NCI-H345 treated with DMSO at 0.1 percent for 48 hours (cell line): ENCODE measurements around the gene C1QL1.

Source experiments
- DNase-seq: peaks from one replicate; lab custom pipeline; 2025; ENCODE audit not compliant: unreplicated experiment; lab: John Stamatoyannopoulos, UW

Gene C1QL1

DNA sequence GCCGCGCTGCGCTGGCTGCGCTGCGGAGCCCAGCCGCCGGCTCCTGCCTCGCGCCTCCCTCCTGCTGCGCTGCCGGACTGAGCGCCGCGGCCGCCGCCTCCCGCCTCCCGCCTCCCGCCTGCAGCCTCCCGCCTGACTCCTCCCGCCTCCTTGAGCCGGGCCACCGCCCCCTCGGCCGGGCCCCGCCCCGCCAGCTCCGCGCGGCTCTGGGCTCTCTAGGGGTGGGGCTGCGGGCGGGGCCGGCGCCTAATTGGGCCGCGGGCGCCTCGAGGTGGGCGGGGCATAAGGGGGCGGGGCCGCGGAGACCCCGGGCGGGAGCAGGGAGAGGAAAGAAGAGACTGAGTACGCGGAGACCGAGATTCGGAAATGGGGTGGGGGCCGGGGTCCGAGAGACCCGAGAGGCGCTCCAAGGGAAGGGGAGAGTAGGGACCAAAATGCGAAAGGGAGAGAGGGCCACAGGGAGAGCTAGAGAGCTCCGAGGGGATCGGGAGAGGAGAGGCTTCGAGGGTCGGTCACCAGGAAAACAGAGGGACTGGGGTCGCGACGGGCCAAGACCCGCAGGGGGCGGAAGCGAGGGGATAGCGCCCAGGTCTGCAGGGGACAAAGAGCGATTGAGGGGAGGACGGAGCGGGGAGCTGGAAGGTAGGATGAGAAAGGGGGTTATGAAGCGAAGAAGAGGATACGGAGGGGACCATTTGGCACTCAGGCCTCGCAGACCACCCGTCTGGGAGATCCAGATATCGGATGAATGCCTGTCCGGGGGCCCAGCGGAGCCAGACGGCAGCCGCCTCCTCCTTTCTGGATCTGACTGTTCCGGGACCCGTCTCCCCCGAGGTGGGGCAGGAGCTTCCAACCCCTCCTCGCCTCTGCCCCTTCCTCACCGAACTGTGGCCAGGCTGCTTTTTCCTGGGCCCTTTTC, at the start of gene C1QL1:
TSS of gene C1QL1 (minus strand) at position 79 of the 919 bp plus-strand sequence. CDS start 255 bp downstream, outside the sequence.
- peak; percentile 77 for DNase-seq

DNA sequence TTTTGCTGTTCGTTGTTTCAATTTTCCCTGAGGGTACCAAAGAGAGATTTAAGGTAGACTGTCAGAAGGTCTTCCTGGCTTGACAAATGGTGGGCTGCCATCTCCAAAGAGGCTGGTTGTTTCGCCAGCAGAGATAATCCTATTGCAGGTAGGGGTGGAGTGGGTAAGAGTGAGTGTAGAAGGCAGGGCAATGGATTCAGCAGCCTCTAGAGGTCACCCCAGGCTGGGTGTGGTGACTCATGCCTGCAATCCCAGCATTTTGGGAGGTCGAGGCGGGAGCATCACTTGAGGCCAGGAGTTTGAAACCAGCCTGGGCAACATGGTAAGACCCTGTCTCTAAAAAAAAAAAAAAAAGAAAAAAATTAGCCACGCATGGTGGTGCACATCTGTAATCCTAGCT, 48.7 kb upstream of the C1QL1 start:
- DNase-seq = no peak

- no peak for DNase-seq
Observed at GRCh38 chr17:45016237-45016636, 48.1 kb upstream of the C1QL1 start.

DNA sequence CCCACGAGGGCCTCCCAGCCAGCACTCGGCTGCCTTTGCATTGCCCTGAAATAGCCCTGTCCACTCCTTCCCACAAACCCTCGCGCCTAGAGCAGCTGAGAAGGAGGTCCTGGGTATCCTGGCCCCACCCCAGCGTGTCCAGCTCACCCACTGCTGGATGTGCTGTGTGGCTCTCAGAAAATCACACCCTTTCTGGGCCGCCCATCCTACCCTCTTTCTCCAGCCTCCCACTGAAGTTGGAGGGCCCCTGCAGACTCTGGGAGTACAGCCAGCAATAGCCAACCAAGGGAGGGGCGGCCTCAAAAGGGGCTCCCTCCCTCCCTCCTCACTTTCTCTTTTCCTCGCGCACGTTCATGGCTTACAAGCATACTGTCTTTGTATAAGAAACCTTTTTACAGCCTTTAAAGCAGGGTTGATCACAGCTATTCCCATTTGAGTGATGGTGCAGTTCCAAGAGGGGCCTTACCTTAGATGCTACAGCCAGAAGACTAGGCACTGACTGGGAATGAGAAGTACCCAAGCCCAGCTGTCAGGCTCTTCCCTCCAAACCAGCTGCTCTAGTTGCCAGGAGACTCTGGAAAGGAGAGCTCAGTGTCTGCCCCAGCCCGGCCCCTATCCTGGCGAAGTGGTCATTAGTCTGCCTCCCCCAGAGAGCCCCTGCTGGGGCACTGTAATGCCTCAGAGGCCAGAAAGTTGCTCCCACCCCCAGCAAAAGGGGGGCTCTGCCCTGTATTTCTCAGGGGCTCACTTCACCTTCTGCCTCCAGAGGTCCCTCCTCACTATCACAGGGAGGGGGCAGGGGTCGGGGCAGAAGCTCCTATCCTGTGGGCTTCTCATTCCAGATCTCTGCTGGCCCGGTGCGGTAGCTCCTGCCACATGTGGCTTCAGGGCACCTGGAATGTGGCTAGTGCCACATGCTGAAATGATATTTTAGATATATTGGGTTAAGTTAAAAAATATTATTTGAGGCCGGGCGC, 45.2 kb upstream of the C1QL1 start:
- DNase-seq = peak; percentile 50

GRCh38 chr17:45011767-45012166, 43.7 kb upstream of the C1QL1 start:
- DNase-seq = no peak

DNA sequence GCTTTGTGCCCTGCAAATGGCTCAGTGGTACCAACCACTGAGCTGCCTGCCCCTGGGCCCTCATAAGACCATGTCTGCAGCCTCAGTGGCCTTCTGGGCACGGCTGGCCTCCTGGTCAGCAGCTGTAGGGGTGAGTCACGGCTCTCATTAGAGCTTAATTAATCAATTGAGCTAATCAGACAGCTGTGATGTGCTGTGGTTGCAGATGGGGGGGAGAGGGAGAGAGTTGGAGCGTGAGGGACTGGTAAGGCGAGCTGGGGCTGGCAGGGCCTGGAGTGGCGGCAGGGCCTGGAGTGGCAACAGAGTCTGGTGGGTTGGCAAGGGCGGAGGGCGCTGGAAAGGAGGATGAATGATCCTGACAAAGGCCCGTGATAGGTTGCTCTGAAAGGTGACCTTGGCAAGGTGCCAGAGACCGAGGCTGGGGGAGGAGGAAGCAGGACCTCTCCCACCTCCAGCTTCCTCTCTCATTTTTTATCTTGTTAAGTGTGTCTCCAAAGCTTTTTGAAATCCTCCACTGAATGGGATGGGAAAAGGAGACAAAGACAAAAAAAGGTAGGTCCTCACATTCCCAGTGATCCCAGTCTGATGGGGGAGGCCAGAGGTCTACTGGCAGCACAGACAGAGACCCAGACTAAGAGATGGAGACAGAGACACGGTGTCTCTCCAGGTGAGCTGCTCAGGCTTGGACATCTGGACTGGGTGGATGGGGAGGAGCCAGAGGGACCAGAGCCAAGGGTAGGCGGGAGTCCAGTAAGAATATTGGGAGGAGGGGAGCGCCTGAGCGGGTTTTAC, 41.8 kb upstream of the C1QL1 start:
- no peak for DNase-seq

- DNase-seq = no peak
Observed at GRCh38 chr17:45008216-45008615, 40.1 kb upstream of the C1QL1 start.

- no peak for DNase-seq
Observed at GRCh38 chr17:45006927-45007461, 38.9 kb upstream of the C1QL1 start.

- no peak for DNase-seq
Observed at GRCh38 chr17:45005700-45006099, 37.6 kb upstream of the C1QL1 start.

DNA sequence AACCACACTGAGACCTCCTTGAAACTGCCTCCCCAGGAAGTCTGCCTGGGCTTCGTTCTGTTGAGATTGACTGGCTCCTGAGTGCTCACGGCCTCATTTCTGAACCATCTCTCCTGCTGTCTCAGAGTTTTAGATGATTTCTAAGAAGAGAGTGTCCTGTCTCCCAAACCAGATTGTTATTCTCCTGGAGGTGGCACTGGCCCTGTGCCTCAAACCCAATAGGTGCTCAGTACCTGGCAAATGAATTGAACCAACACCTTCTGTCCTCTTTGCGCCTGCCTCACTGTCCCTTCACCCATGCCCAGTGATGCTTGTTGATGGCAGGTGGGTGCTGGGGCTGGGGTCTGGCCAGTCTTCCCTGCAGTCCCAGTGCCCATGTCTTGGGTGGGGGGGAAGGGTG, 36.3 kb upstream of the C1QL1 start:
- no peak for DNase-seq

DNA sequence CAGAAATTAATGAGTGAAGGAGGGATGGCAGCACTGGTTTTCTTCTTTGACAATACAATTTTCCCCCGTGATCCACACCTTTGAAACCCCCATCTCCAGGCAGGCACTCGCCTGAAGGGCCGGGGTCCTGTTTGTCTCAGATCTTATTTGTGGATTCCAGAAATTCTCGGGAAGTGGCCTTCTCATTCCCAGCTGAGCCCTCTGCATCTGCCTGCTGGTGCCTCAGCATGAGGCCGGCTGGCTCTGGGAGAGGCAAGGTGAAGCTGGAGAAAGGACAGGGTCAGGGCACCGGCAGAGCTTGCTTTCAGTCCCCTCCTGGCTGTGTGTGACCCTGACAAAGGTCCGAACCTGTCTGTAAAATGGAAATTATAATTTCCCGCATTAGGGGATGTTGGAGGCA, 35.8 kb upstream of the C1QL1 start:
- no peak for DNase-seq

DNA sequence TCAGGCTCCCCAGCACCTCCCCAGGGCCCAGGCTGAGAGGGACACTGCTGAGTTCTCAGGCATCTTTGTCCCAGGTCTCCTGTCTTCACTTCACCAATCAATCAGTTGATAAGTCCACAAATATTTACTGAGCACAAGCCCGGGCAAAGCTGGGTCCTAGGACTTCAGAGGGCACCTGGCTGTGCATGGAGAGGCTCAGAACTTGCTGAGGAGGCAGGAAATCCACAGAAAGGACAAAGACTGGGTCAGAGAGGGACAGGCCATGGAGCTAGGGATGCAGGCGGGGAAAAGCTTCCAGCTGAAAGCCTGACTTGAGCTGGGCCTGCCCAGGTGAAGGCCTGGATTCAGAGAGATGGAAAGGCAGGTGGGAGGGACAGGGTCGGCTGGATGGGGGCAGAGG, 33.2 kb upstream of the C1QL1 start:
- no peak for DNase-seq

DNA sequence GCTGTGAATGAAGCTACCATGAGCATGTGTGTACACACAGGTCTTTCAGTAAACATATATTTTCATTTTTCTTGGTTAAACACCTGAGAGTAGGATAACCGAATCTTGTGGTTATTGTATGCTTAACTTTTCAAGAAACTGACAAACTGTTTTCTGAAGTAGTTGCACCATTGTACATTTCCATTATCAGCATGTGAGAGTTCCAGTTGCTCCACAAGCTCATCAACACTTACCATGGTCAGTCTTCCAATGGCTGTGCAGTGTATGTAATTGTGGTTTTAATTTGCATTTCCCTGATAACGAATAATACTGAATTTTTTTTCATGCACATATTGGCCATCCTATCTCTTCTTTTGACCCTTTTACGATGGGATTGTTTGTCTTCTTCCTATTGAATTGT, 31.3 kb upstream of the C1QL1 start:
- no peak for DNase-seq

DNA sequence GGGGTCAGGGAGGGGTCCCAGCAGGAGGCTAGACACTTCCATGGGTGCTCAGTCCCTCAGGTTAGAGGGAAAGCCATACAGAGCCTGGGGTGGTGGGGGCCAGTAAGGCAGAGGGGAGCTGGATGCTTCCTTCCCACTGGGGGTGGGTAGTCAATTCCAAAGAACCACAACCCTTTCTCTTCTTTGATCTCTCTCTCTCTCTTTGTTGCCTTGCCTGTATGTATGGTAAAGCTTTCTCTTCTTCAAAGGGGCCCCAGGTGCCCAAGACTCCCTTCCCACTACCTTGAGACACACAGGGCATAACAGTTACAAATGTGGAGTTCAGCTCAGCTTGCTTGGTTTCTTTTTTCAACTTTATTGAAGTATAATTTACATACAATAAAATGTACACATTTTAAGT, 30.5 kb upstream of the C1QL1 start:
- no peak for DNase-seq

DNA sequence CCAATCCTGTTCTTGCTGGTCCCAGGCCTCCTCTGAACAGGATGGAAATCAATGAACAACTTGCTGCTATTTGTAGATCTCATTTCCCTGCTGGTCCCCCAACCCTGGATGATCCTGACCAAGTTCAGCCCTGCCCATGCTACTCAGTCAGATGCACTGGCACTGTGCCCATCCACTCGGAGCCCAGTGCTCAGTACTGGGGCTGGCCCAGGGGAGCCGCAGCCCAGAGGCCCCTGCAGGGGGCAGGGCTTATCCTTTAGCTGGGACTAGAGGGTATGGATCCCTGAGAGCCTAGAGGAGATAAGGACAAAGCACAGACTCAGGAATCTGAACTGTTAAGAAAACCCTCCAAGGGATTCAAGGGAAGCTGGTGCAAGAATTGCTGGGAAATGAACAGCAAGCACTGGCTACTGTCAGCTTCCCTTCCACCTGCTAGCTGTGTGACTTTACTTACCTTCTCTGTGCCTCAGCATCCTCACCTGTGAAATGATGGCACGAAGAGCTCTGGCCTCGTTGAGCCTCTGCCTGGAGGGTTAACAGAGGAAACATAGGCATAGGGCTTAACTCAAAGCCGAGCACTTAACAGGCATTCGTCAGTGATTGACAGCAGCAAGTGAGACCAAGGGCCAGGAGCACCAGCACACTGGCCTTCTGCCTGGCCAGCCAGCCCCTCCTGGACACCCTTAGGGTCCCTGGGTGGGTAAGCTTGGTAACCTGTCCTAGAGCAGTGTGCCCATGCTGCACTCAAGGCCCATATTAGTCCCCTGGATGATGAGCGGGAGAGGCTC, 29.8 kb upstream of the C1QL1 start:
- no peak for DNase-seq

- DNase-seq = no peak
Observed at GRCh38 chr17:44996304-44996703, 28.2 kb upstream of the C1QL1 start.

DNA sequence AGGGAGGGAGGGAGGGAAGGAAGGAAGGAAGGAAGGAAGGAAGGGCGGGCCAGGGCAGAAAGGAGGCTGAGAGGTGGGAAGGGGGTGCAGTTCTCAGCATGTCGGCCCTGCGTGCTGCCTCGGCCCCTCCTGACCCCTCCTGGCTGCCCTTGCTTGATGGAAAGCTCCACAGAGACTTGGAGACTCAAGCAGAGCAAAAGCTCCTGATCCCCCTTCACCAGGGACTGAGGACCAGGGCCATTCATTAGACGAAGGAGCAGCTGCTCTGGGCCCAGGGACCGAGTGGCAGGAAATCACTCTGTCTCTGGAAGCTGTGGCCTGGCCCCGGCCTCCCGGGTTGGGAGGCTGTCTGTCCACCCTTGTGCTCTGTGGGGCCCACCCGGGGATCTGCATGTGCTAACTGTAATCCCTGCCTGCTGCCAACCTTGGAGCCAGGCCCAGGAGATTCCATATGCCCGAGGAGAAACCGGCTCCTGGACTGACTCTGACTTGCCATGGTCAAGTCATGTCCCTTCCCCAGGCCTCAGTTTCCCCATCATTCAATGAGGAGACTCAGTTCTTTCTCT, 27.4 kb upstream of the C1QL1 start:
- no peak for DNase-seq

DNA sequence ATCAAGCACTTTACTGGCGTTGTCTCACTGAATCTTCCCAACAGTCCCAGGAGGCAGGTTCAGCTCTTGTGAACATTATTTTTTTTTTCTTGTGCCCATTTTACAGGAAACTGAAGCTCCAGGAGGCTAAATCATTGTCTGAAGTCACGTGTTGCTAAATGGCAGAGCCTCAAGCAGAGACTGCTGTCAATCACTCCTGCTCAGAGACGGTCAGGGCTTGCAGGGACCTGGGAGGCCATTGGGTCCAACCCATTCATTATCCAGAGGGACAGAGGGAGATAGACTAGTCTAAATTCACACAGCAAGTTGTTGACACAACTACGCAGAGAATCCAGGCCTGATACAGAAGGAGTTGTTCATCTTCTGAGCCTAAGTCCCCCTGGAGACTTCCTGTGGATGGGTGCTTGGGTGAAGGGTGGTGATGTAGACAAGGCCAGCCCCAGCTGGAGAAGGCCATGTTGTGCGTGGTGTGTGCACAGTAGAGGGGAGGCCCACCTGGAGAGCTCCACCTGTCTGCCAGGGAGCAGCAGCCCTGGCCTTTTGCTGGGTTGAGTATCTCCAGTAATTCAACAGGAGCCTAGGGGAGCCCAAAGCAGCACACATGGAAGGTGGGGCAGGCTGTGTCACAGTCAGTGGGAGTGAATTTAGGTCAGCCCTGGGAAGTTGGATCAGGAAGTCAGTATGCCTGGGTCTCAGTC, 24.3 kb upstream of the C1QL1 start:
- no peak for DNase-seq

DNA sequence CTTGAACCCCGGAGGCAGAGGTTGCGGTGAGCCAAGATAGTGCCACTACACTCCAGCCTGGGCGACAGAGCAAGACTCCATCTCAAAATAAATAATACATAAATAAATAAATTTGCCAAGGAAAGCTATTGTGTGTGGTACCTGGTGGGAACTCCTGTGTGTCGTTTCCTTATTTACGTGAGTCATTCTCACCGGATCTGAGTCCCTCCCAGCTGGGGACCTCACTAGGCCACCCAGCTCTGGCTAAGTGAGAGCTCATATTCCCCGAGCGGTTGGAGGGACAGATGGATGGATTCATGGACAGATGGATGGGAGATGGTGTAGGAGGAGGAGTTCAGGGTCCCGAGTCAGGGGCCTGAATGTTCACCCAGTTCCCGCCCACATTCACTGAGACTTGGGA, 22.9 kb upstream of the C1QL1 start:
- DNase-seq = no peak
